NB4 (cell line): ENCODE results near the gene BNC2.
A peak's percentile ranks its signal among the peaks of the same experiment; 100 is the strongest.

Experiments used
- DNase-seq: peaks from one replicate; pipeline ENCODE4 v3.0.0; 2010; ENCODE audit warnings: low read depth
- H3K4me3 ChIP-seq: one replicate; pipeline ENCODE4 v1.5.1; 2011; ENCODE audit warnings: mild to moderate bottlenecking, low read depth, low read length, moderate library complexity
- MAX ChIP-seq: IDR thresholded peaks from 2 replicates; pipeline ENCODE4 v1.6.1; 2011; ENCODE audit warnings: low read depth, low read length
- MYC ChIP-seq: IDR thresholded peaks from 2 replicates; pipeline ENCODE4 v1.6.1; 2011; ENCODE audit warnings: low read depth, low read length
- POLR2A ChIP-seq: IDR thresholded peaks from 2 replicates; pipeline ENCODE4 v1.6.1; 2011; ENCODE audit warnings: mild to moderate bottlenecking; ENCODE audit not compliant: insufficient read length; ENCODE audit errors: extremely low read depth
- TF ChIP-seq, protein P1 (sequence below): IDR thresholded peaks from one replicate; pipeline ENCODE4 v1.5.1; 2012; ENCODE audit warnings: low read depth, low read length

BNC2 gene

DNA sequence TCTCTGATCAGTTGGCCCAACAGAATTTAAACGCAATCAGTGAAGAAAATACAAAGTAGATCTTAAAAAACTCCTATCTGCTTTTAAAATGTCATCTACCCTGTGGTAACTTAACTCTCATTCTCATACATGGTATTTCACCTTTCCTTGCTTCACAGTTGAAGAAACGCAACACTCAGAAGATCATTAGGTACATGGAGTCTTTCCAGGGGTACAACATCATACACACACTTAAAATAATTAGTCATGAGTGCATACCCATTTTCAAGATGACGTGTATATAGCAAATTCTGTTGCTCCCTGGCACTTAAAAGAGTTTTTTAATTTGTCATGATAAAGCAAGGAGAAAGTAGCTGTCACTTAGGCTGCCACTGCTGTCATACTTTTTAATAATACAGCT, 259.9 kb downstream of the BNC2 start:
- TF ChIP-seq MYC (no peak), POLR2A (no peak), MAX (no peak)
- TF ChIP-seq, protein P1, sequence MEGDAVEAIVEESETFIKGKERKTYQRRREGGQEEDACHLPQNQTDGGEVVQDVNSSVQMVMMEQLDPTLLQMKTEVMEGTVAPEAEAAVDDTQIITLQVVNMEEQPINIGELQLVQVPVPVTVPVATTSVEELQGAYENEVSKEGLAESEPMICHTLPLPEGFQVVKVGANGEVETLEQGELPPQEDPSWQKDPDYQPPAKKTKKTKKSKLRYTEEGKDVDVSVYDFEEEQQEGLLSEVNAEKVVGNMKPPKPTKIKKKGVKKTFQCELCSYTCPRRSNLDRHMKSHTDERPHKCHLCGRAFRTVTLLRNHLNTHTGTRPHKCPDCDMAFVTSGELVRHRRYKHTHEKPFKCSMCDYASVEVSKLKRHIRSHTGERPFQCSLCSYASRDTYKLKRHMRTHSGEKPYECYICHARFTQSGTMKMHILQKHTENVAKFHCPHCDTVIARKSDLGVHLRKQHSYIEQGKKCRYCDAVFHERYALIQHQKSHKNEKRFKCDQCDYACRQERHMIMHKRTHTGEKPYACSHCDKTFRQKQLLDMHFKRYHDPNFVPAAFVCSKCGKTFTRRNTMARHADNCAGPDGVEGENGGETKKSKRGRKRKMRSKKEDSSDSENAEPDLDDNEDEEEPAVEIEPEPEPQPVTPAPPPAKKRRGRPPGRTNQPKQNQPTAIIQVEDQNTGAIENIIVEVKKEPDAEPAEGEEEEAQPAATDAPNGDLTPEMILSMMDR = no peak
- DNase-seq = no peak
- H3K4me3 ChIP-seq = no peak overlapping the region

DNA sequence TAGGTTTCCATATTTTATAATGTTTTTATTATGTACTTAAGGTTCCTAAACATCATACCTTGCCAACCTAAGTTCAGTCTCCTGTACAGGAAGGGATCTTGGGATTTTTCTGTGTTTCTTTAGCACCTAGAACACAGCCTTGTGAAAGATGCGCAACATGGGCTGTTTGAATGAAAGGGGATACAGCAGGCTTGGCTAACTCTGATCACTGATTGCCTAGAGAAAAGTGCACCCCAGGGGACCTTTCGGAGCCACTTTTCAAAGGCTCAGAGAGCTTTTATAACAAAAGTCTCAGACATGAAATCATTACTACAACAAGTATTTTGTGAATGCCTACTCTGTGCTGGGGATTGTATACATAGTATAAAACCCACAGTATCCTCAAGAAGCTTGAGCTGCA, 261.6 kb downstream of the BNC2 start:
- no peak overlapping the region for H3K4me3 ChIP-seq
- TF ChIP-seq POLR2A (no peak), MYC (no peak), MAX (no peak)
- TF ChIP-seq, protein P1 = no peak
- DNase-seq = no peak

GRCh38 chr9:16602494-16602893, 268.0 kb downstream of the BNC2 start:
- H3K4me3 ChIP-seq = no peak overlapping the region
- DNase-seq = peak; percentile 62
- TF ChIP-seq MYC (no peak), POLR2A (no peak), MAX (no peak)
- TF ChIP-seq, protein P1 = no peak

- H3K4me3 ChIP-seq = no peak overlapping the region
- DNase-seq = no peak
- TF ChIP-seq, protein P1 = no peak
- no peak for TF ChIP-seq POLR2A
- no peak for TF ChIP-seq MYC
- TF ChIP-seq MAX = no peak
Observed at GRCh38 chr9:16601991-16602390, 268.5 kb downstream of the BNC2 start.

DNA sequence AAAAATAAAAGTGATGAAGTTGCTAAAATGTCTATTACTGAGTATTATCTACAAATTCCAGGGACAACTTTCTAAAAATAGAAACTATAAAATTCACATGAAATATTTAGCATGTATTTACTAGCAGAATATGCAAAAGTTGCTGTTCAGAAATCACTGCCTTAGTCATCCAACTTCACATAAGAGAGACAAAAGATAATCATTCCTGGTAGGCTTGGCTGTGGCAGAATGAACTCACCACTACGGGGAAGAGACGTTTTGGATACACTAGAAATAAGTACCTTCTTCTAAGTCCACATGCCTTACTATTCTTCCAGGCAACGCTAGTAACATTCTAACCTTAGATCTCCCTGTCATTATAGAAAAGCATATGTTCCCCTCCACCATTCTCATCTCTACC, 272.2 kb downstream of the BNC2 start:
- H3K4me3 ChIP-seq = no peak overlapping the region
- TF ChIP-seq MYC (no peak), MAX (no peak), POLR2A (no peak)
- TF ChIP-seq, protein P1 = no peak
- DNase-seq = no peak

- no peak overlapping the region for H3K4me3 ChIP-seq
- no peak for DNase-seq
- TF ChIP-seq MAX (no peak), POLR2A (no peak), MYC (no peak)
- TF ChIP-seq, protein P1 = no peak
Observed at GRCh38 chr9:16597136-16597535, 273.3 kb downstream of the BNC2 start.
